Left colon (tissue), 2 donors: ENCODE measurements around the gene DBR1. TPM values are rescaled to one million over a fixed set of nuclear protein-coding genes. Genes with fewer than 3 reads are reported as not detected.
A peak's percentile ranks its signal among the peaks of the same experiment; 100 is the strongest.
"Not testable (repeated sequence)": the region's sequence is repeated elsewhere in the genome, so short reads cannot be mapped to it uniquely, and the experiment has no call there.

Experiments used
- ATAC-seq: fragments of 200-7000 bp; cut with Tn5 transposase; one replicate; pipeline ENCODE4 v1.9.1; 2020; ENCODE audit warnings: mild to moderate bottlenecking, moderate library complexity
- DNase-seq, 2 donors: peaks; one replicate each; pipeline ENCODE4 v3.0.0-alpha.2; 2020
- intact Hi-C, 2 donors: fragments of 100-400 bp; cut with DNase I in 1 of 2; cut with micrococcal nuclease in 1 of 2; formaldehyde crosslinking; loops; one replicate each; pipeline versions ENCODE4 v1.11.2 to v1.14.0; 2022; cut with DNase I, micrococcal nuclease
- total RNA-seq, 2 donors: library from RNA; stranded (reverse); fragmentation: NEBNext Ultra II Directional; extraction: Animal tissue kit (Norgen Biotek cat#: 25700); gene quantifications; one replicate each; pipeline ENCODE4 v1.2.1, GENCODE V29; 2021
- donor health status: DM: no; HTN: no; CAD: no.
- donor health status: DM: yes; HTN: yes; CAD: no.

Gene DBR1
- total RNA-seq, 2 donors from 2014 or later, result 10.7 to 10.8 TPM

DNA sequence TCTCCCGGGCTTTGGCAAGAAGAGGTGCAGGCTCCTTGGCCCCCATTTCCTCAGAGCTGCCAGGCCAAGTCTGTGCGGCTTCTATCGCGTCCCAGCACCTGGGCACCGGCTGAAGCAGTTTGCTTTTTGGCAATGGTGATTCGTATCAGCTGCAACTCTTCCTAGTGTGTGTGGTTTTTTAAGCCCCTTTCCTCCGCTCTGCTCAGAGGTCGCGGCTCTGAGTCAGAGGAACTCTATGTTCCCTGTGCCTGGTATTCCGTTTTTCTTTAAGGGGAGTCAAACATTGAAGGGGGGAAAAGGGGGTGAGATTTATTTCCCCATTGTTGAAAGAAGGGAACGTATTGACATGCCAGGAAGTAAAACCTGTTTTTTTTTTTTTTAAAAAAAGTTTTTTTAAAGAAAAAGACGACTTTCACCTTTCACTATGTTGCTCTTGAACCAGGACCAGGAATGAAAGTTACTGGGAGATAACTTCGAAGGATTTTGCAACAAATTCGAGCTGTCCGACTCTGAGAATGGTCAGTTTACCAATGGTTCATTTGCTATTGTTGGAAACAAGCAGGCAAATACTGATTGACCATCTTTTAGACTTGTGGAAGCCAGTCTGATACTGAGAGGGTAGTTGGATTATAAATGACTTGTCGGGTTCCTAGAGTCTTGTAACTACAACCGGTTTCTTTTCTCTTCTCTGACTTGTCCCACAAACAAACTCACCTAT lies 13.5 kb upstream of the DBR1 start:
- DNase-seq (no peak), ATAC-seq (no peak)
- intact Hi-C loops, result no loop called here

- ATAC-seq, result peak; percentile 80
- peak; percentile 63 to 83 for DNase-seq
- intact Hi-C loops, result no loop called here
Observed at GRCh38 chr3:138187296-138188012, 12.7 kb upstream of the DBR1 start, which contains the start of gene ARMC8. Gene ARMC8 (plus strand): TSS chr3:138187301. CDS start chr3:138187555, 254 bp downstream.

GRCh38 chr3:138186803-138187295 lies 12.1 kb upstream of the DBR1 start:
- peak; percentile 88 to 94 for DNase-seq
- intact Hi-C loops, result no loop called here
- ATAC-seq, result peak; percentile 94

DNA sequence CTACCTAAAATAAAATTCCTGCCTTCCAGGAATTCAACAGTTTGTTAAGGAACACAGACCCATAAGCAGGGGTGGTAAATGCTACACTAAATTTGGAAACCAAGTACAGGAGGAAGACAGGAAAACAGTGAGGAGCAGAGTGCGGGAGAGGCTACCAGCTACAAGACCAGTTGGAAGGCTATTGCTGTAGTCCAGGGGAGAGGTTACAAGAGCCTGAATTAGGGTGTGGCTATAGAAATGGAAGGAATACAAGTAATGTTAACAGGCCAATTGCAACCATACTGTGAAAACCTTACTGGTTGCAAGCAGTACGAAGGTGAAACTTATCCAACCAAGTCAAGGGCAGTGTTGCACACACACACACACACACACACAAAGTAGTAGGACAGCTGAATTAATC lies 11.5 kb upstream of the DBR1 start:
- intact Hi-C loops, result no loop called here
- no peak for DNase-seq
- ATAC-seq, result peak; percentile 28

GRCh38 chr3:138184994-138185393 lies 10.3 kb upstream of the DBR1 start:
- intact Hi-C loops, result no loop called here
- DNase-seq (no peak), ATAC-seq (no peak)

DNA sequence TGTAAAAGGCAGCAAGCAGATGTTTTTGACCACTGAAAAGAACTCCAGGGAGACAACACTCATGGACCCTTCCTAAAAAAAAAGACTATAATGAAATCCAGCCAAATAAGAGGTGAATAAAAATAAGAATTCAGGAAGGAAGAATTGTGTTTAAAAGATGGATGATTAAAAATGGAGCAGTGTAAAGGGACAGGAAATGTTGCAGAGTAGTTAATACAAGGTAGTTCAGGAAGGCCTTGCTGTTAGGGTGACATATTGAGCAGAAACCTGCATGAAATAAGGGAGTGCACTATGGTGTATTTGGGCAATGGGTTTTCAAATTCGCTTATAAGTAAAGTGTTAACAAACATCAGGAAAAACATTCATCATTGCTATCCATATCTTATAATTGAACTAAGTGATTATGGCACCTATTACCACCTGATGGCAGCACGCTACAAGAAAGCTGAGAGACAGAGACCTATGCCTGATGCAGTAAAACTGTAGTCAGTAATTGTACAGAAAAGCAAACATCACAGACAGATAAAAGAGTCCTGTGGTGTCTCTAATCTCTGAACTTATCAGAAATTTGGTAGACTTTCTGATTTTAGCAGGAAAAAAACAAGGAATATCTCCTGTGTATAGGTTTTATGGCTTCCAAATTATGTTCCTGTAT lies 5.8 kb upstream of the DBR1 start:
- peak in 1 of 2 donors; percentile 28 for DNase-seq
- intact Hi-C loops, result no loop called here
- peak; percentile 97 for ATAC-seq

- ATAC-seq, result peak; percentile 21
- no peak for DNase-seq
- intact Hi-C loops, result no loop called here
Observed at GRCh38 chr3:138173769-138174420, 826 bp downstream of the DBR1 start.

- no peak for ATAC-seq
- no peak for DNase-seq
- intact Hi-C loops, result no loop called here
Observed at GRCh38 chr3:138172625-138173024, 2.1 kb downstream of the DBR1 start.

DNA sequence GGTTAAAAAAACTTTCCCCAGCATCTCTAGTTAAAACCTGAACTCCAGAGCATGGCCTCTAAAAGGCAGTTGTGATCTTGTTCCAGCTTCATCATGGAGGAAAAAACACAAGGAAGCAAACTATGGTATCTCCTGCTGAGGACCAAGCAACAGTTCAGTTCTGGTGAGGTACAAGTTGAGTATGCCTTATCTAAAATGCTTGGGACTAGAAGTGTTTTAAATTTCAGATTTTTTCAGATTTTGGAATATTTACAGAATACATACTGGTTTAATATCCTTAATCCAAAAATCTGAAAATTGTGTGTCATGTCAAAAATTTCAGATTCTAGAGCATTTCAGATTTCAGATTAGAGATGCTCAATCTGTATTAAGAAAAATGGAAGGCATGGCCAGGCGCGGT lies 9.7 kb downstream of the DBR1 start:
- DNase-seq, result no peak
- no peak for ATAC-seq
- intact Hi-C loops, result no loop called here

- no peak for ATAC-seq
- intact Hi-C loops, result no loop called here
- no peak for DNase-seq
Observed at GRCh38 chr3:138157743-138158142, 17.0 kb downstream of the DBR1 start.

GRCh38 chr3:138154534-138154933 lies 20.2 kb downstream of the DBR1 start:
- DNase-seq (no peak), ATAC-seq (no peak)
- intact Hi-C loops, result no loop called here

DNA sequence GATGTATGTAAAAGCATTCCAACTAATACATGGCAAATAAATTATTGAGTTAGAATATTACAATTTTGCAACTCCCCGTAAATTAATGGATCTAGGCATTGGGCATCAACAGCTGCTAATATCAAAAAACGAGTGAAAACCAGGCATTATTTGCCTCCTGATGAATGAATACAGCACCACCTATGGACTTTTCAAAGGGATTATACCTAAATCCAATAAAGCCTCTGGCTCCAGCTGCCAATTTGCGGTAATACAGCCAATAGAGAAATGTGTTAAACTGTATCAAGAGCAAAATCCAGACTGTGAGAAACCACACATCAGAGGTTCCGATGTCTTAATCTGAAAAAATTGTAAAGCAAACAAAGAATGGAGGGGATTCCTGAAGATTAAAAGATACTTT lies 26.2 kb downstream of the DBR1 start:
- no peak for ATAC-seq
- intact Hi-C loops, result no loop called here
- no peak for DNase-seq

DNA sequence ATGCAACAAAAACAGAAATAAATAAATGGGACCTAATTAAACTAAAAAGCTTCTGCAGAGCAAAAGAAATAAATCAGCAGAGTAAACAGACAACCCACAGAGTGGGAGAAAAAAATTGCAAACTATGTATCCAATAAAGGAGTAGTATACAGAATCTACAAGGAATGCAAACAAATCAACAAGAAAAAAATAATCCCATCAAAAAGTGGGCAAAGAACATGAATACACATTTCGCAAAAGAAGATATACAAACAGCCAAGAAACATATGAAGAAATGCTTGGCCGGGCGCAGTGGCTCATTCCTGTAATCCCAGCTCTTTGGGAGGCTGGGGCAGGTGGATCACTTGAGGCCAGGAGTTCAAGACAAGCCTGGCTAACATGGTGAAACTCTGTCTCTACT lies 32.5 kb downstream of the DBR1 start:
- DNase-seq, ATAC-seq, intact Hi-C loops: not testable (repeated sequence)

DNA sequence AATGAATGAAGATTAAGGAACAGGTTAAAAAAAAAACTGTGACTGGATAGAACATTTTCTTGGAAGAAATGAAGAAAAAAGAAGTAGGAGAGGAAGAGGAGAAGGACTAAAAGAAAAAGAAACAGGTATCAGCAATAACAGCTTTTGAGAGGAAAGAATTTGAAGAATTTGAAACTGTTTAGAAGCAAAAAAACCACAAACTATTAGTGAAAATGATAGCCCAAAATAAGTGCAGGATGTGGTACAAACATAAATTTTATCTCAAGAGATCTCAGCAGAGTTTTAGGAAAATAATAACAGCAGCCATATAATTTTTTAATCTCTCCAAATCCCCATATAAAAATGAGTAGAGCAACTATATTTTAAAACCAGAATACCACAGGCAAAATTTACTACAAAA lies 33.8 kb downstream of the DBR1 start:
- intact Hi-C loops, result no loop called here
- ATAC-seq (no peak), DNase-seq (no peak)

DNA sequence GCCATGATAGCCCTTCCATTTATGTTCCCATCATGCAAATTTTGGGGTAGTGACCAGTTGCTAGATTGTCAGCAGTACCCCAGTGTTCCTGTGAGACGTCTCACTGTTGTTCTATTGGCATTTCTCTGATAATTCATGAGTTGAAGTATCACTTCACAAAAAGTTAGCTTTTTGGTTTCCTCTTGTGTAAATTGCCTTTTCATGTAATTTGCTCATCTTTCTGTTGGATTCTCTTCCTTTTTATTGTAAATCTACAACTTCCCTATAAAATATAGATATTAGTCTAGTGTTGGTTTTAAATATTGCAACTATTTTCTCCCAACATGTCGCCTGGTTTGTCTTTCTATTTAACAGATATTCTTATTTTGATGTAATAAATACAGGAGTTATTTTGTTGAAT lies 35.0 kb downstream of the DBR1 start:
- no peak for ATAC-seq
- no peak for DNase-seq
- intact Hi-C loops, result no loop called here

DNA sequence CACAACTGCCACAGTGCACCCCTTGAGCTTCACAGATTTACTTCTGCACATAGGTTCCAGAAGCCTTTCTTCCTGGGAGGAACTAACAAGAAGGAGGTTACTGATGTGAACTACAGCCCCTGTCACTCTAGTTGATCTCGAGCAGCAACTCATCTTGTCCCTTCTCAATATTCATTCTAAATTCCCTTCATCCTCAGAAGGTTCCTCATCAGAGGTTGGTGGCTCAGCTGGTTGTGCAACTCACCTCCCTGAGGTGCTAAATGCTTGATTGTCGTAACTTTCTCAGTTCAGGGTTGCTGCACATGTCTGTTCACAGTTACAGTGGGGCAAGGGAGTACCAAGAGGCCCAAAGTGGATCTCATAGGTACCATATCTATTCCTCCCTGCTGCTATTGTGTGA lies 36.9 kb downstream of the DBR1 start:
- DNase-seq, result no peak
- no peak for ATAC-seq
- intact Hi-C loops, result no loop called here

- intact Hi-C loops, result no loop called here
- no peak for ATAC-seq
- DNase-seq, result no peak
Observed at GRCh38 chr3:138136201-138136600, 38.5 kb downstream of the DBR1 start.

- intact Hi-C loops, result no loop called here
- no peak for DNase-seq
- no peak for ATAC-seq
Observed at GRCh38 chr3:138135833-138136194, 38.9 kb downstream of the DBR1 start.

DNA sequence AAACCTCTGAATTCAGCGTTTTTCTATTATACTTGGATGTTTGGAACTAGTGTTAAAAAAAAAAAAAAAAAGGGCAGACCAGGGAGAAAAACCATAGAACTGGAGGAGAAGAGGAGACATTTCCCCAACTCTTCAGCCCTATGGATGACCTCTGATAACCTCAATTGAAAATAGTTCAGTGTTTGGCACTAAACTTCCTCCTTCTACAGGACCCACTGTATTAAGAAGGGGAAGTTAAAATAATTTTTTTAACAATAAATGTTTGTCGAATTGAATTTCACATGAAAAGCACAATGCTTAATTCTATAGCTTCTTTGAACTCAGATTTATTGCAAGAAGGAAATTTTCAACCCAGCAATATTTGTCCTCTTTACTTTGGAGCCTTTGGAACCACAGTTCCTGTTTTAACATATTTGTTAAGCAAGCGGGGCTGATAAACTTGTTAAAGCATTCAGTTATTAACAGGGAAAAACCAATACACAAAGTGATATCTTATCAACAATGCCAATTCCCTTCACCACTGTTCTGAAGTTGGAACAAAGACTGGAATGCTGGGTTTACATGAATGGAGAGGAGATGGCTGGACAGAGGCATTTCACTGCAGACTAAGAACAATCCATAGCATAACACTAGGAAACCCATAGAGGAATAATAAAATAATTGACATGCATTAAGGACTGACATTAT lies 39.4 kb downstream of the DBR1 start:
- DNase-seq, result no peak
- intact Hi-C loops, result no loop called here
- no peak for ATAC-seq
